GM04504 (cell line): ENCODE data around the gene PRR33.
A peak's percentile ranks its signal among the peaks of the same experiment; 100 is the strongest.
"Not testable (repeated sequence)": the region's sequence is repeated elsewhere in the genome, so short reads cannot be mapped to it uniquely, and the experiment has no call there.

Experiments
- DNase-seq: peaks from one replicate; pipeline ENCODE4 v3.0.0-alpha.2; 2012; ENCODE audit warnings: low read depth

Gene PRR33

DNA sequence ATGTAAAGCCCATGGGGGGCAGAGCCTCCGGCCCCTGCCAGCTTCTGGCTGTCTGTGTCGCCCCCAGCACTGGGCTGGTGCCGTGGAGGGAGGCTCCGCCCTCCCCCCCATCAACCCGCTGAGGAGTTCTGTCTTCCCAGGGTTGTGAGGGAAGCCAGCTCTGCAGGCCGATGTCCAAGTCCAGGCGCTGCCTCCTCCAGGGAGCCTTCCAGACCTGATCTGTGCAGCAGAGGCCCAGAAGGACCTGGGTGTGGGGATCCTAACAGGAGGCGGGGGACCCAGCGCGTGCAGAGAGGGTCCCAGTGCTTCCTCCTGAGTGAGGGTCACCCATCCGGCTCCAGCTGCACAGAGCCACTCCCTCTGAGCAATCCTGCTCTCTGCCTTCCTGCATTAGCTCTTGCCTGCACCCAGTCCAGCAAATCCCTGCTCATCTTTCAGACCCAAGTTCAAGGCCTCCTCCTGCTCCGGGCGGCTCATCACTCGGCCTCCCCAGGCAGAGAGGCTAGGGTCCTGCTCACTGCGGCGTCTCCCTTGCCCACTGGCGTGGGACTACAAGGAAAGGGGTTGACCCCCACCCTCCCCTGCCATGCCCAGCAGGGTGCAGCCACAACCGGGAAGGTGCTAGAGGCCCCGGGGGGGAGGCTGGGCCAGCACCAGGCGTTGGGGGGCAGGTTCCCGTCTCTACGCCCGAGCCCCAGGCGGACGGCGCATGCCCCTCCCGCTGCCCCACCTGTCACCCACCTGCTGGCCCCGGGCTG lies 16.4 kb downstream of the PRR33 start:
- DNase-seq = no peak

DNA sequence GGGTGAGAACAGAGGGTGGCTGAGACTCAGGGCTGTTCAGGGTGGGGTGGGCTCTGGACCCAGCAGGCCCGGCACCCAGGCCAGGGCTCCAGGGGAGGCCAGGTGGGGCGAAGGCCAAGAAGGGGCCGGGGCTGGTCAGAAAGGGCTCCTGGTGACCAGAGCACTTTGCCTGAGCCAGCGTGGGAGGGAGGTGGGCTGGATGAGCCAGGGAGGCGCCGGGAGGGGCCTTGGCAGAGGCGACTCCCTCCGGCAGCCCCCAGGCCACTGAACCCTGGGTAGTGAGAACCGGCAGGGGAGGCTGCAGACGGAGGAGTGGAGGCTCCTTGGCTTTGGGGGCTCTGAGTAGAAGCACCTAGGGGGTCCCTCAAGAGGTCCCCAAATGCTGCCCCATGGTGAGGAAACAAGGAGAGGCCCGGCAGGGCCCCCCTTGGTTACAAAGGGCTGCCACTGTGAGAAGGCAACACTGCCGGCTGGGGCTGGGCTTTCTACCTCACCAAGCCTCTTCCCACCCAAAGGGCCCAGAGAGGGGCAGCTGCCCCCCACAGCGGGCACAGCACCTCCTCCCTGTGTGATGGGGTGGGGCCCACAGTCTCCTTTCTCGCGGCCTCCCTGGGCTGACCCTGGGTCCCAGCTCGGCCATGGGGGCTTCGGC lies 17.1 kb downstream of the PRR33 start:
- not testable (repeated sequence) for DNase-seq

DNA sequence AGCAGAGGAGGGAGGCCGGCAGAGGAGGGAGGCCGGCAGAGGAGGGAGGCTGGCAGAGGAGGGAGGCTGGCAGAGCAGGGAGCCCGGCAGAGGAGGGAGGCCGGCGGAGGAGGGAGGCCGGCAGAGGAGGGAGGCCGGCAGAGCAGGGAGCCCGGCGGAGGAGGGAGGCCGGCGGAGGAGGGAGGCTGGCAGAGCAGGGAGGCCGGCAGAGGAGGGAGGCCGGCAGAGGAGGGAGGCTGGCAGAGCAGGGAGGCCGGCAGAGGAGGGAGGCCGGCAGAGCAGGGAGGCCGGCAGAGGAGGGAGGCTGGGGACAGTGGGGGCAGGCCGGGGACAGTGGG lies 17.9 kb downstream of the PRR33 start:
- DNase-seq = not testable (repeated sequence)

DNA sequence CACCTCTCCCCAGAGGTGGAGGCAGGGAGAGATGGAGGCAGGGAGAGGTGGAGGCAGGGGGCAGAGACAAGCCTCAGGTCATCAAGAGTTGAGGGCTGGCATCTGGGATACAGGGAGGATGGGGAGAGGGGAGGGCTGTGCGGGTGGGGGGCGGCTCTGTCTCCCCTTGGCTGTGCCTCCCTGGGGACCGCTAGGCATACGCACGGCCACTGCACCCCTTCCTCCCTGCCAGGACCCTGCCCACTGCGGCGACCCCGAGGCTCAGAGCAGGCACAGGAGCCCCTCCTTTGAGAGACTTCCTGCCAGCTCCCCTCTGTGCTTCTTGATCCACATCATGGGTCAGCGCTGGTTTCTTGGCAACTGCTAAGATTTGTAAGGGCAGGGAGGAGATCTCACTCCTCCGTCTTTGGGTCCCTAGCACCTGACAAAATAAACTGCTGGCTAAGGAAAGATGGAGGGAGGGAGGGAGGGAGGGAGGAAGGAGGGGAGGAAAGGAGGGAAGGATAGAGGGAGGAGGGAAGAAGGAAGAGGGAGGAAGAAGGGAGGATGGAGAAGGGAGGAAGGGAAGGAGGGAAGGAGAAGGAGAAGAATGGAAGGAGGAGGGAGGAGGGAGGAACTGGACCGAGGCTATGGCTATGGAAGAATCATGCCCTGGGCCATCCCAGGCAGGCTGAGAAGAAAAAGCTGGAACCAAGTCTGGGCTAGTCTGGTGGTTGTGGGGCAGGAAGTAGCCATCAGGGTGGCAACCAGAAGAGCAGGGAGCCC lies 18.5 kb downstream of the PRR33 start:
- DNase-seq = no peak

DNA sequence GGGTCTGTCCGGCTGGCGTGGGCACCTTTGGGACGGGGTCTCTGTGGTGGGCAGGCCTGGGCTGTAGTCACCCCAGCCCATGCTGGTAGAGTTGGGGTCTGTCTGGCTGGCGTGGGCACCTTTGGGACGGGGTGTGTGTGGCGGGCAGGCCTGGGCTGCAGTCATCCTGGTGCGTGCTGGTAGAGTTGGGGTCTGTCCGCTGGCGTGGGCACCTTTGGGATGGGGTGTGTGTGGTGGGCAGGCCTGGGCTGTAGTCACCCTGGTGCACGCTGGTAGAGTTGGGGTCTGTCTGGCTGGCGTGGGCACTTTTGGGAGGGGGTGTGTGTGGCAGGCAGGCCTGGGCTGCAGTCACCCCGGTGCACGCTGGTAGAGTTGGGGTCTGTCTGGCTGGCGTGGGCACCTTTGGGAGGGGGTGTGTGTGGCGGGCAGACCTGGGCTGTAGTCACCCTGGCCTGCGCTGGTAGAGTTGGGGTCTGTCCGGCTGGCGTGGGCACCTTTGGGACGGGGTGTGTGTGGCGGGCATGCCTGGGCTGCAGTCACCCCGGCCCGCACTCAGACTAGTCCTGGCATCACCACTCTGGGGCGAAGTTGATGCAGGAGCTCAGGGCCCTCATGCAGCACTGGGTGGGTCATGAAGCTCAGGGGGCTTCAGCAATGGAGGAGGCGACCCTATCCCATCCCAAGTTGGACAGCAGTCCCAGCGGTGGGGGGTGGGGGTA lies 19.3 kb downstream of the PRR33 start:
- no peak for DNase-seq

DNA sequence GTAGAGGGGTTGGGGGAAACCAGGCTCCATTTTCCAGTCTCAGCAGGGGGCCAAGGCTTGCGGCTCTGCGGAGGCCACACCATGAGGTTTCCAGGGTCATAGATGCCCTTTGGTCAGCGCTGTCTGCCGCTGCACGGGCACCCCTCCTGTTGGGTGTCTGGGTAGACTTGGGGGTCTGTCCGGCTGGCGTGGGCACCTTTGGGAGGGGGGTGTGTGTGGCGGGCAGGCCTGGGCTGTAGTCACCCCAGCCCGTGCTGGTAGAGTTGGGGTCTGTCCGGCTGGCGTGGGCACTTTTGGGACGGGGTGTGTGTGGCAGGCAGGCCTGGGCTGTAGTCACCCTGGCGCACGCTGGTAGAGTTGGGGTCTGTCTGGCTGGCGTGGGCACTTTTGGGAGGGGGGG lies 20.2 kb downstream of the PRR33 start:
- no peak for DNase-seq

DNA sequence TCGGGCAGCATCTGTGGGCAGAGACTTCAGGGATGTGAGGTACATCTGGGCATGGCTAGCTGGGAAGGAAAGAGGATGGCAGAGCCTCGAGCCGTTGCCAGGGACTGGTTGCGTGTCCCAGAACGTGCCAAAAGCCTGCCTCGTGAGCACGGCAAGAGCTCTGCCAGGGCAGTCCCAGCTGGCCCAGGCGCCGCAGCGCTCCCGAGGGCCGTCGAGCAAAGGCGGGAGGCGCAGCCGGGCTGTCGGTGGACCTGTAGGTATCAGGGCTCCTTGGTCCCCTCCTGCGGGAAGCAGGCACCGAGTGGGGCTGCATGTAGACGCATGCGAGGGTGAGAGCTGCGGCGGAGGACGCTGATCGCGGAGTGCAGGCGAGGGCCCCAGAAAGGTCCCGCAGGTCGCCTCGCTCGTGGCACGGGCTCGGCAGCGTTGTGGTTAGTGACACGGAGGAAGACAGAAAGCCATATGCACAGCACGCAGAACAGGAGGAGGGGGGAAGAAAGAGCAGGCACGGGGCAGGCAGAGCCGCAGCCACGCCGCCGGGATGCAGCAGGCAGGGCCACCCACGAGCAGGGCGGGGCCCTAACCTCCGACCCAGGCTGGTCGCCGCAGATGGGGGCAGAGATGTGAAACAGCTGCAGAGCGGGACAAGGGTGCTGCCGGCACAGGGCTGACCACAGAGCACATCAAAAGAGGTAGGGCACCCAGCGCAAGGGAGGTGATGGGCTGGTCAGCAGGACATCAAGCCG lies 20.8 kb downstream of the PRR33 start:
- DNase-seq = no peak

DNA sequence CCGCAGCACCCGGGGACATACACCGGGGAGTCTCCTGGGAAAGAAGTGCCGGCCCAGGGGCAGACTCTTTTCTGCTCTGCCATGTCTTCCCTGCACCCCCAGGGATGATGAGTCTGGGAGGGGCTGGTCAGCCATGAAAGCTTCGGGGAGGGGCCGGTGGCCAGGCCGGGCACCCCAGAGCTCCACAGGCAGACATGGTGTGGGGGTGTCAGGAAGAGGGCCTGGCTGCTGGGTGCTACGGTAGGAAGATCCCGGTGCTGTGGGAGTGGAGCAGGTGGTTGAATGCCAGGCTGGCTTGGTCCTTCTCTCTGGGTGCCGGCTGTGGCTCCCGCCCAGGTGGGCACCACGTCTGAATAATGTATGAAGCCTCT lies 21.4 kb downstream of the PRR33 start:
- no peak for DNase-seq

DNA sequence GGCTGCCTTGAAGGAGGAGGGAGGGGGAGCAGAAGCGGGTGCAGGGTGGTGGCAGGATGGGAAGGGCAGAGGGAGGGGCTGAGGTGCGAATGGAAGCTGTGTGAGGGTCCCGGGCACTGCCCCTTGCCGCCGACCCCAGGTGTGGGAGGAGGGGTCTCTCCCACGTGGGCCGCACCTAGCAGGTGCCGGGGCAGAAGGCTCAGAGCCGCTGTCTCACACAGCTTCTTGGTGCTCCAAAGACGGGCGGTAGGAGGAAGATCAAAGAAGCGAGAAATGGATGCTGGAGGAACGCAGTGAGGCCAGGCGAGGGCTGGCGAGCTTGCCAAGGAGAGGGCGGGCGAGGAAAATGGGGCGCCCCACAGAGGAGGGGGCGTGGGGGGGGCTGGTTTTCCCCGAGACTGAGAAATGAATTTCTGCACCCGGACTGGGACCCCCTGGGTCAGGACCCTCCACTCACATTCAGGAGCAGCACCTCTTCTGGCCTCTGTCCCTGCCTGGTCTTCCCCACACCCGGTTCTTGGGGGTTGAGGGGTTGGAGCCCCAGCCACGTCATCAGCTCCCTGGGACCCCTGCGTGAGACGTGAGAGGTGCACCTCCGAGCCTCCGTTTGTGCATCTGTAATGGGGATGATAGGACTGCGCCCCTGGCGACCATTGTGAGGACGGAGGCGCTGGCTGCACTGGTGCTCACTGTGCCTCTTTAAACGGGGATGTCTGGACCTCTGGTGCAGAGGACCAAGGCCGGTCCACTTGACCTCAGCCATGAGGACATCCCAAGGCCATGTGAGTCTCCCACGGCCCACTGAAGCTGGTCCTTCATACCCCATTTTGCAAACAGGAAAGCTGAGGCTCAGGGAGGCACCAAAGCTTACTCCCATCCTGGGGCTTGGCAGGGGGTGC lies 22.0 kb downstream of the PRR33 start:
- DNase-seq = no peak

DNA sequence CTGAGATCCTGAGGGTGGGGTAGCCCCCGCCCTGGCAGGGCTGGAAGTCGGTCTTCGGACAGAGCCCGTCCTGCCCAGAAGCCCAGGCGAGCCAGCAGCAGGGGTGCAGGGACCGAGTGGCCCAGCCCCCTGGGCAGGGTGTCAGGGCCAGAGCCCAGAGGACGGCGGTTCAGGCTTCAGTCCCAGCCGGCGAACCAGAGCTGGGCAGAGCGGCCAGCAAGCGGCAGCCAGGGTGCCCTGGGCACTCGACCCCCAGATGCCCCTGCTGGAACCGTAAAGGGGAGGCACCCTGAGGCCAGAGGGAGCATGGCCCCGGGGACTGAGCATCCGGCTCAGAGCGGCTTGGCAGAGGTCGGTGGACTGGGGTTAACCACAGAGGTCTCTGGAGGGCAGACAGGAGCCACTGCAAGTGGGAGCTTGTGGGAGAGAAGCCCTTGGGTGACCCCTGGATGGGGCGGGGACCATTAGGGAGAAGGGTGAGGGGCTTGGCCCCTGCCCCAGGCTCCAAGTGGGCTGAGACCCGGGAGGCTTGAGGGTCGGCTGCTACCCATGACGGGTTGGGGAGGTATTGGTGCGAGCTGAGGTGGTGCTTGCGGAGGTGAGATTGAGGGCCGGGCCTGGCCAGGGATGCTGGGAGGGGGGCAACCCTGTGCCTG lies 22.9 kb downstream of the PRR33 start:
- DNase-seq = no peak

DNA sequence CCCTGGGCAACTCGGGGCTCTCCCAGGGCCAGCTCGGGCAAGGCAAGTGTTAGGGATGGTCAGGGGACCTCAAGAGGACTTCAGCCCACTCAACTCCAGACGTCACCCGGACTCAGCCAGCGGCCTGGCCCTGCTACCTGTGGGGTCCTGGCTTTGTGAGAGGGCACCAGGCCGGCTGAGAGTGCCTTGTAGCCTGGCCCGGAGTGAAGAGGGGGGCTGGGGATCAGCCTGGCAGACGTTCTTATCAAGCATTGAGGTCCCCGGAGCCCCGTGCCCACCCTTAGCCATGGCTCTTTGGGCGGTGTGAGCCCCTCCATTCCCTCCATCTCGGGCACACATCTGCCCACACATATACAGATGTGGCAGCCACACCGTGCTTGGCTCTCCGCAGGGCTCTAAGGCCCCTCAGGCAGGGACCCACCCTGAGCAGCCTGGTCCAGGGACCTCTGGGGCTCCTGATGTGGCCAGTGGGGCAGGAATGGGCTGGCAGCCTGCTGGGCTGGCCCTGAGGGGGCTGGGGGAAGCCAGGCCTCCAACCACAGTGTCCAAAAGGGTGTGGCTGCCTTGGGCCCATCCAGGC lies 23.5 kb downstream of the PRR33 start:
- no peak for DNase-seq

DNA sequence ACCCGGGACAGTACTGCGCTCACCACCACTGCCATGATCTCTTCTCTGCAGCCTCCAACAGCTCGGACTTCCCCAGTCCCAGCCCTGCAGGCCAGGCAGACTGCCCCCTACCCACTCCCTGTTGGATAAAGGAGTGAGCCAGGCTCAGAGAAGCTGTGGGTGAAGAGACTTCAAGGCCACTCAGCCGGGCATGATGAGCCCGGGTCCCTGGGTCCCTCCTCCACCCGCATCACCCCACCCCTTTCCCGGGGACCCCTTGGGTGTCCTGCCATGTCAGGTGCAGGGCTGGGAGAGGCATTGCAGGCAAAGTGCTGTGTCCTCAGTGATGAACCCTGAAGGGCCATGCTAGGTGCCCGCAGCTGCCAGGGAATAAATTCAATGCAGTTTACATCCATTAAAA lies 24.3 kb downstream of the PRR33 start:
- DNase-seq = no peak

DNA sequence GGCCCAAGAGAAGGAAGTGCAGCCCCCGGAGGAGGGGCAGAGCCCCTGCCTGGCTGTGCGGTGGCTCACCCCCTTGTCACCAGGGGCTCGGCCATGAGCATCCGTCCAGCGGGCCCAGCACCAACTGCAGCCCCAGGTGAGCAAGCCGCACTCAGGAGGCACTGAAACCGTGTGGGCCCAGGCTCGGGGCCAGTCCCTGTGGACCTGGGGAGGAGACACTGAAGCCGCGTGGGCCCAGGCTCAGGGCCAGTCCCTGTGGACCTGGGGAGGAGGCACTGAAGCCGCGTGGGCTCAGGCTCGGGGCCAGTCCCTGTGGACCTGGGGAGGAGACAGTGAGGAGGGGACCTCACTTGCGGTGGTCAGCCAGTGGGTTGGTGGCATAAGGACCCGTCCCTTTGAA lies 24.9 kb downstream of the PRR33 start:
- no peak for DNase-seq

DNA sequence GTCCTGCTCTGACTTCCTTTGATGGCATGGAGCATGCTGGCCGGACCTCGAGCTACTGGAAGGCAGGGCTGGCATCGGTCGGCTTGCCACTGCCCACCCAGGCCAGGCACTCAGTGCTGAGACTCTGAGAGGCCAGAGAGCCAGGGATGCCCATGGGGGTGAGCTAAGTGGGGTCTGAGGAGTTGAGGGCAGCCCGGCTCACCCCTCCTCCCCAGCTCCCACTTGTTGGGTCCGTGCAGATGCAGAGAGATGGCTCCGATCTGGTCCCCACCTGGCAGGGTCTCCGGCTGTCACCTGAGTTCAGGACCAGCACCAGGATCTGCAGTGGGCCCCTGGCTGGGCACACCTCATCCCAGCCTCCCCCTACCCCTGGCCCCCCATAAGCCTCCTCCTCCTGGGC lies 25.5 kb downstream of the PRR33 start:
- no peak for DNase-seq

DNA sequence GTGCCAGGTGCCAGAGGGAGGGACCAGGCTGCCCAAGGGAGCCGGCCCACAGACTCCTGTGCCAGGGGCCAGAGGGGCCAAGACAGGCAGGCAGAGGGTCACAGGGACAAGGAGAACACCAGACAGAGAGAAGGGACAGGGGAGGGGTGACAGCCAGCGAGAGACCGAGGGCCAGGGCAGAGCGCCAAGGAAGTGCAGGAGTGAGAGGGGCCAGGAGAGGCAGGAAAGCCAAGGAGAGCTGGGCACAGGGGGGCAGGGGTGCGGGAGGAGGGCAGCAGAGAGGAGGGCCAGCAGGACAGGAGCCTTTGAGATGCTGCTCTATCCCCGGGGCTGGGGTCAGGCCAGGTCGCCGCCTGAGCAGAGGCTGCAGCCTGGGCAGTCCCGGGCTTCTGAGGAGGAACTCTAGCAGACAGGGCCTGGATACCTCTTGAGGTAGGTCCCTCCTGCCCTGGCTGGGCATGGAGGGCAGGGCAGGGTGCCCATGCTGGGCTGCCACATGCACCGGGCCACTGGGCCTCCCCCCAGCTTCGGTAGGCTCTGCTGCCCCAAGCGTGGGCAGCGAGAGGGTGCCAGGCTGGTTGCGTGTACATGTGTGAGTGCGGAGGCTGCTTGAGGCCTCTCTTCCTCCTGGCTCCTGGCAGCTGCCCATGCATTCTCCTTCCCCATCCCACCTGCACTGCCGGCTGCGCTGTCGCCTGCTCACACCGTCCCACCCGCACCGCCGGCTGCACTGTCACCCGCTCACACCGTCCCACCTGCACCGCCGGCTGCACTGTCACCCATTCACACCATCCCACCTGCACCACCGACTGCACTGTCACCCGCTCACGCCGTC lies 26.6 kb downstream of the PRR33 start:
- no peak for DNase-seq

DNA sequence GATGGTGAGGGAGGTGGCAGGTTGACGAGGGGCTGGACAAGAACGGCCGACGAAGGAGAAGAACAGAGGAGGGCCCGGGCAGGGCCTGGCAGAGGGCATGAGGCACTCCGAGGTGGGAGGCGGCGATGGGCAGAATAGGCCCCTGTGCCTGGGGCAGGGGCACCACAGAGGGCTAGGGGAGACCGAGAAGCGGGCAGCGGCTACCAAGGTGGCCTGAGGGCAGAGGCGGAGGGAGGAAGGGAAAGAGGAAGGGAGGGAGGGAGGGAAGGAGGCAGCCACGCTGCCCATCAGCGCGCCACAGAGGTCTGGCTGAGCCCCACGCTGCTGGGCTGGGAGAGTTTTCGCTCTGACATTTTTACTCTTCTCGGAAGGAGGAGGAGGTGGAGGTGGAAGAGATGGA lies 27.5 kb downstream of the PRR33 start:
- DNase-seq = no peak

DNA sequence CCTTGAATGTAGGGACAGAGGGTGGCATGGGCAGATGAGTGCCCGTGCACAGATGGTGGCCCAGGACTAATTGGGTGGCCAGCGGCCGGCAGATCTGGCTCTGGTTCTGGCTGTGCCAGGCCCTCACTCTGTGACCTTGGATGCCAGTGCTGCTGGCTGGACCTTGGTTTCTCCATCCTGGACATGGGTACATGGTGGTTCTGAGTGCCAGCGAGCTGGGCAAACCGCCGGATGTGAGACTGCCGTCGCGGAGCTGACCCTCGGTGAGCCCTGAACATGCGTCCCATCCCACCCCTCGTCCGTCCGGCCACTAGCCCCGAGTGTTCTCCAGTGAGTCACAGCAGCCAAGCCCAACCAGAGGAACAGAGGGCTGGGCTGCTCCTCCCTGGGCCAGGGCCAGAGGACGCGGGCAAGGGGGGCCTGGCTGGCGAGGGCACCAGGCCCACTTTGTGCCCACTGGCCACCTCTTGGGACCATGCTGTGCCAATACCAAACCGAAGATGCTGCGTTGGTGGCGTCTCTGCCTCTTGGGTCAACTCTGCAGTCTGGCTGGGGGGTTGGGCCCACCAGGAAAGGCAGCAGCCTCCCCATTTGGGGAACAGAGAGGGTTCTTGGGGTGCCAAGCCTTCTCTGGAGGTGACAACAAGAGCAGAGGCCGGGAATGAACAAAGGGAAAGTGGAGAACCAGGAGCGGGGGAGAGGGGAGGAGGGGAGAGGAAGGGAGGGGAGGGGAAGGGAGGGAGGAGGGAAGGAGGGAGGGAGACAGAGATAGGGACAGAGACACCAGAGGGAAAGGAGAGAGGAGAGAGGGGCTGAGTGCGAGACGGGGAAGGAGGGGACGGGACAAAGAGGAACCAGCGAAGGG lies 28.1 kb downstream of the PRR33 start:
- DNase-seq = peak; percentile 84
